ELR (cell line): Measurements from ENCODE around the gene WSB2.
"Not testable (repeated sequence)": the region's sequence is repeated elsewhere in the genome, so short reads cannot be mapped to it uniquely, and the experiment has no call there.

Experiments
- DNase-seq: peaks from one replicate; pipeline ENCODE4 v3.0.0-alpha.2; 2015; ENCODE audit warnings: low read depth

Gene WSB2

GRCh38 chr12:118034429-118035189 lies 26.4 kb downstream of the WSB2 start:
- DNase-seq: peak; percentile 80

- DNase-seq: peak; percentile 23
These were observed 27.1 kb downstream of the WSB2 start for GRCh38 chr12:118033902-118034301.

- peak; percentile 83 for DNase-seq
These were observed 27.7 kb downstream of the WSB2 start for GRCh38 chr12:118033323-118033722.

- DNase-seq: no peak
These were observed 28.8 kb downstream of the WSB2 start for GRCh38 chr12:118032188-118032587.

DNA sequence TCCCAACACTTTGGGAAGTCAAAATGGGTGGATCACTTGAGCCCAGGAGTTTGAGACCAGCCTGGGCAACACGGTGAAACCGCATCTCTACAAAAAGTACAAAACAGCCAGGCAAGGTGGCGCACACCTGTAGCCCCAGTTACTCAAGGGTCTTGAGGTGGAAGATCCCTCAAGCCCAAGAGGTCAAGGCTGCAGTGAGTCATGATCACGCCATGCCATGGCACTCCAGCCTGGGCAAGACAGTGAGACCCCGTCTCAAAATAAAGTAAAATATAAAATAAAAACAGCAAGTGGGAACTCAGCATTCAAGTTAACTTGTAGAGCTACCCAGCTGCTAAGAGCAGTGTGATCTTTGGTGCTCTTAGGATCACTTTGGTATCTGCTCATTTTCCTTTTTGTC lies 31.8 kb downstream of the WSB2 start:
- DNase-seq: no peak

DNA sequence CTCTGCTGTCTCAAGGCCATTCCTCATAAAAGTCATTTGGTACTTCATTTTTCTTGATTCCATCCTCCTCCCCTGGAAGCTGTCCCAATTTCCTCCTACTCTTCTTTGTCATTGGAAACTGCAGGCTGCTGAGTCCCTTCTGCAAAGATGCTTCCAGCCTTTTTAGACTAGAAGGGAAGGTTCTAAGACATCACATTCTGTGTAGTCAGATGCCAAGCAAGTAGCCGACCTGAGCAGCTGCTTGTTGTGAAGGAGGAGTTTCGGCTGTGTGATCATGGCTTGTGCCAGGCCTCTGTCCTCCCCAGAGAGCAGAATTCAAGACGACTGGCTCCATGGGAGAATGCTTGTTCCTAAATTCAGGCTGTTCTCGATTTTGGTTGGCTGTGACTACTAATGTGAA lies 35.8 kb downstream of the WSB2 start:
- no peak for DNase-seq

DNA sequence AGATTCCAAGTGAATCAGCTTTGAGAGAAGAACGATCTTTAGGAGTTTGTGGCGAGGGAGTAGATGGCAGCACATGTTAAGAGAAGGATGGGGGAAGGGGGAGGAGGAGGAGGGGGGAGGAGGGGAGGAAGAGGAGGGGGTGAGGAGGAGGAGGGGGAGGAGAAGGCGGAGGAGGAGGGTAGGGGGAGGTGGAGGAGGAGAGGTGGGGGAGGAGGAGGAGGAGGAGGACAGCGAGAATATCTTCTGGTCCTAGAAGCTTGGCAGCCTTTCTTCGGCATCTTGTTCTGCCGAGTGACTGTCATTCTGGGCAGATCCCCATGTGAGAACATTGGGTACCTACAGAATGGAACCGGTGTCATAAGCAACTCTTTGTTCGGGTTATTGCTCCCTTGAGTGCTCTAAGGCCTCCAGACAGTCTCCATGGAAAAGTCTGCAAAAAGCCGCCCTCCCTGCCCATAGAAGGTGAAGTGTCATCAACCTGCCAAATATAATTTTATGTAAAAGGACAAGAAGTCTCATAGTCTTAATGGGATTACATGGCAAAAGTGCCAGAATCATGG lies 37.6 kb downstream of the WSB2 start:
- DNase-seq: no peak

DNA sequence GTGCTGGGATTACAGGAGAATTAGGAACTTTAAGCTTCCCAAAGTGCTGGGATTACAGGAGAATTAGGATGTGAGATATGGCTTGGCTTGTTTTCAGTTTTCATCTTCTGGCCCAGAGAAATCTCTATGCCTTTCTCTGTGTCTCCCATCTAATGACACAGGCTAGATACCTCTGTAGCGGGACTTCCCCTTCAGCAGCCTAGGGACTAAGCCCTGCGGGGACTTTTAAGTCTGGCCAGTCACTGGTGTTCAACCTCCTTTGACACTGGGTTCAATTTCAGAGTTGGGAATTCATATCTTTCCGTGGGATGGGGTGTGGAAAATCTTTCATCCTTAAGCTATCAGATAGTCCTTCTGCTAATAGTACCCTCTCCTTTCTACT lies 38.3 kb downstream of the WSB2 start:
- no peak for DNase-seq

DNA sequence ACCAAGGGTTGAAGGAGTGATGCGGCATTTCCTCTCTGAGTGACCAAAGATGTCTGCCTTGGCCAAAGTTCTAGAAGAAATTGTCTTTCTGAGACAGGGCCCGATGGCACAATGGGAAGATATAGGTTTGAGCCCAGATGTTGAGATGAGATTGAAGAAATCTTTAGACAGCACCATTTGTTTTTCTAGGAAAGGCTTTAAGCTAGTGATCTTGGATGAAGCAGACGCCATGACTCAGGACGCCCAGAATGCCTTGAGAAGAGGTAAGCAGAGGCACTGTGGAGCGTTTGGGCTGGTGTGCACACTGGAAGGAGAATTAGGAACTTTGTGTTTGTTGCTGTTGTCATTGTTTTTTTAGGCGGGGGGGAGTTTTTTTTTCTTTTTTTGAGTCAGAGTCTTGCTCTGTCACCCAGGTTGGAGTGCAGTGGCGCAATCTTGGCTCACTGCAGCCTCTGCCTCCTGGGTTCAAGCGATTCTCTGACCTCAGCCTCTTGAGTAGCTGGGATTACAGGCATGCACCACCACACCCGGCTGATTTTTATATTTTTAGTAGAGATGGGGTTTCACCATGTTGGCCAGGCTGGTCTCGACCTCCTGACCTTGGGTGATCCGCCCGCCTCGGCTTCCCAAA lies 38.8 kb downstream of the WSB2 start:
- DNase-seq: not testable (repeated sequence)

- no peak for DNase-seq
These were observed 40.9 kb downstream of the WSB2 start for GRCh38 chr12:118020036-118020435.

GRCh38 chr12:118017926-118018325 lies 43.1 kb downstream of the WSB2 start:
- DNase-seq: no peak

DNA sequence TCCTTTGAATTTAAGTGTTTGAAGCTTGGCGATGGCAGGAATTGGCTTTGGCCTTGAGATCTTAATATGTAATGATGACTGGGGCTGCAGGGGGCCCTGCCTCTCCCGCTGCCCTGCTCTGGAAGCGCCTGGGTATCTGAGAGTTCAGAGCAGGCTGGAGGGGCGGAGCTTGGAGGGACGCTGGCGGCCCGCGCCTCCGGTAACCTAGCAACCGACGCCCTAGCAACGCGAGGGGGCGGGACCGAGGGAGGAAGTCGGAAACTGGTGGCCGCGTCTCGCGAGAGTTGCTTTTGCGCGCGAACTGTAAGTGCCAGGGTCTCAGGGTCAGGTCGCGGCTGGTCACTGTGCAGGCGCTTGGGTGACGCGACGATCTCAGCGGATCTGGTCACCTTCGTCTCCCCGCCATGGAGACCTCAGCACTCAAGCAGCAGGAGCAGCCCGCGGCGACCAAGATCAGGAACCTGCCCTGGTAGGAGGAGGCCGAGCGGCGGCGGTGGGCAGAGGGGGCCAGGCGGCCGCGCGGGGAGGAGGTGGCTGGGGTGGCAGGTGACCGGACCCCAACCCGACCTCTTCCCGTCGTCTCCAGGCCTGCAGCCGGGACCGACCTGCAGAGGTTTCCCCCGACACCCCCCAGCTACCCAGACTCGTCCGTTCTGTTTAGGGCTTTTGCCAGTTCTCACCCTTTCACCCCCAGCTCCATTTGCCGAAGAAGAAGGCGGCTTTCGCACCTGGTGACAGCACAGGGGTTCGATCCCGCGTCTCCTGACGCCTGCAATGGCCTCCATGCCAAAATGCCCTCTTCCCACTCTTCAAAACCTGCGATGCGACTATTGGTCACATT lies 44.3 kb downstream of the WSB2 start, which contains the start of gene RFC5:
TSS of gene RFC5 (plus strand) at position 280 of the 841 bp plus-strand sequence. CDS start at position 405, 125 bp downstream.
- peak; percentile 99 for DNase-seq

DNA sequence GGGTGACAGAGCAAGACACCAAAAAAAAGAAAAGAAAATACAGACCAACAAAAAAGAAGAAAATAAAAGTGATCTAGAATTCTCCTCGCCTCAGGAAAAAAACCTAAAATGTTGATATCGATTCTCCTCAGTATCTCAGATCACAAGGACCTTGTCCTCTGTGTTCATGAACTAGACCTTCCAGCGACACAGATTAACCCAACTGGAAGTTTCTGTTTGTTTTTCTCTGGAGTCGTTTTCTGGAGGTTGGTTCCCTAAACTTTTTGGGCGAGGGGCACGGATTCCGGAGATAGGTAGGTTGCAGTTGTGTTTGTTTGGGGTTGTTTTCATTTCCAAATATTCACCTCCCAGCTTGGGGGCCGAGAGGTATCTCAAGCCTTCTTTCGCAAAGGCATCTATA lies 45.0 kb downstream of the WSB2 start:
- no peak for DNase-seq

- no peak for DNase-seq
These were observed 45.7 kb downstream of the WSB2 start for GRCh38 chr12:118015306-118015705.

DNA sequence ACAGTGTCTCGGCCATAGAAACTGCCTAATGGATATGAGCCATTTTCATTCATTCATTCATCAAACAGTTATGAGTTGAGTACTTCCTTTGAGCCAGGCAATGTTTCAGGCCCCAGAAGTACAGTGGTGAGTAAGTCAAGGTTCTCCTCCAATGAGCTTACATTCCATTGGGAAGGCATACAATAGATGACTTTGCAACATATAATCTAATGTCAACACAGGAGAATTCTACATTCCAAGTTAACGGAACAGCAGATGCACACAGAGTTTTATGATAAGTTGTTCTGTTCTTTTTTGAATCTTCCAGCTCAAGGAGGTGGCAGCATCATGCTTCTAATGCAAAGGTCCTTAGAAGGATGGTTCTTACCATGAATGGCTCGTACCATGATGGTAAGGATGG lies 47.7 kb downstream of the WSB2 start:
- DNase-seq: no peak

DNA sequence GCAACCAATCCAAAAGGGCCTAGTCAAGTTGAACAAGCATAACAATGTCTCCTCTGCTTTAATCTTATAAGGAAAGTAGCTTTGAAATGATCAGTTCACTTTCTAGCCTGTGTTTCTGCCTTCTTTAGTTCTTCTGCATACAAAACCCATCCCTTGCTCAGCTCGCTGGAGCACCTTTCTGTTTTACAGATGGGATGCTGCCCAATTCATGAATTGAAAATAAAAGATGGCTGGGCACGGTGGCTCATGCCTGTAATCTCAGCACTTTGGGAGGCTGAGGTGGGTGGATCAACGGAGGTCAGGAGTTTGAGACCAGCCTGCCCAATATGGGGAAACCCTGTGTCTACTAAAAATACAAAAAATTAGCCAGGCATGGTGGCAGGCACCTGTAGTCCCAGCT lies 49.0 kb downstream of the WSB2 start:
- no peak for DNase-seq

GRCh38 chr12:118011377-118011776 lies 49.6 kb downstream of the WSB2 start:
- DNase-seq: no peak

GRCh38 chr12:118010903-118011302 lies 50.1 kb downstream of the WSB2 start:
- no peak for DNase-seq

GRCh38 chr12:117999806-118000205 lies 61.2 kb downstream of the WSB2 start:
- DNase-seq: not testable (repeated sequence)

DNA sequence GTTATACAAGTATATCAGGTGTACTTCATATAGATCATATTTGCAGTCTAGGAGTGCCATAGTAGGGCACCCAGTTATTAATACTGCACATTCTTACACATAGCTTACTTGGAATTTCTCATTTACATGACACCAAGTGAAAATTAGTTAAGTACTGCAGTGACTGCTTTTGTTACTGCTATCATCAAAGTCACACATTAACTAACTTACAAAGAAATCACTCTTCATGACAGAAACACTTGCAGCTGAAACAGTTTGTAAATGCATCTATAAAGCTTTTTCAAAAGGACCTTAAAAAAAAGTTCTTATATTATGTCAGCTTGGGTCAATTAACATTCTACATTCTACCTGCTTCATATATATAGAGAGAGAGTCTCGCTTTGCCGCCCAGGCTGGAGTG lies 62.3 kb downstream of the WSB2 start:
- no peak for DNase-seq

- no peak for DNase-seq
These were observed 66.2 kb downstream of the WSB2 start for GRCh38 chr12:117994551-117995438.
